NCI-H2227 (cell line): Measurements from ENCODE around the gene BTG4.

Source experiments
- DNase-seq: peaks from one replicate; lab custom pipeline; 2025; ENCODE audit not compliant: unreplicated experiment; lab: John Stamatoyannopoulos, UW

Gene BTG4

DNA sequence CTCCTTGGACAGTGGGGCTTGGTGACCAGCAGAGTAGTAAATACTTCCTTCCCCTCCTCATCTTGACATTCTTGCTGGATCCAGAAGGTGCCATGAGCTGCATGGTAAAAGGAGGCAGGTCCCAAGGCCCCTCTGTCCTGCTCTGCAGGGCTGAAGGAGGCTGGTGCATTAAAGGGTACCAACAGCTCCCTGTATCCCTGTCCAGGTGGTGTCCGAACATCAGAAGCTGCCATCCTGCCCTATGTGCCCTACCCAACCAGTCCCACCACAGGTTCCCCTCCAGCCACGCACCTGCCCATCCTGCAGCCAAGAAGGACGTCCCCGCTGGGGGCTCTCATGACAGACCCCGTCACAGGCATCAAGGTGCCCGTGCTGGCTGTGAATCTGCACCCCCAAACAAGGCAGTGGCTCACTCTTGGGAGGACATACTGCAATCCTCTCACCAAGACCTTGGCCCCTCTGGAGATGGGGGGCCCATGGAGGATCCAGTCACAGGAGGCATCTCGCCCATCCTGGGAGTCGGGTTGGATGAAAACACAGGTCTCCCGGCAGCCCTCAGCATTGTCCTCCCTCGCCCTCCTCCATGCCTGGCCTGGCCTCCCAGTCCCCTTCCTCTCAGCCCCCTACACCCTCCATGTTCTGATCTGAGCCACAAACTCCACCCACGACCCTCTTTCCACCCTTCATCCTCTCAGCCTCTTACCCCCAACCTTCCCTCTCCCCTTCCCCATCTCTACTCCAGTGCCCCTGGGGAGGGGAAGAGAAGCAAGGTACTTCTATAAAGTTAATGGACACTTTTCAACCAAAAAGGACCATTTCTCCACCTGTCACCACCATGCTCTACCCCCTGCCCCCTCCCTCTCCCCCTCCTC lies 55.1 kb downstream of the BTG4 start:
- DNase-seq, result no peak

- DNase-seq, result no peak
Measured at GRCh38 chr11:111456086-111456858, 55.9 kb downstream of the BTG4 start.

GRCh38 chr11:111455291-111456085 lies 56.7 kb downstream of the BTG4 start:
- no peak for DNase-seq

GRCh38 chr11:111454561-111455192 lies 57.5 kb downstream of the BTG4 start:
- DNase-seq, result peak; percentile 4

GRCh38 chr11:111452817-111453552 lies 59.2 kb downstream of the BTG4 start:
- DNase-seq, result no peak

DNA sequence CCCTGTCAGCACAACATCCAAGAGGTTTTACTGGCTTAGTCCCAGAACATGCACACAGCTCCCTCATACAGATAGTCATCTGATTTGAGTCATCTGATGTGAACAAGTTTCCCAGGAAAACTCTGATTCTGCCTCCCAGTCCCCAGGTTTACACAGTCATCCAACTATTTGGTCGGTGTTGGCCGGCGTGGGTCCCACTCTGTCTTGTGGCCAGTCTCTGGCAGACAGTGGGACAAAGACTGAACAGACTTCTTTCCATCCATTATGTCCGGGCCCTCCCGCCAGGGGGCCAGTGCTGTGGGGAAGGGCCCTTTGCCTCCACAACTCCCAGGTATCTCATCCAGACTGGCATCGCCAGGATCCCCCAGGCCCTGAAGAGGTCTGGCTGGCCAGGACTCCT lies 60.0 kb downstream of the BTG4 start:
- no peak for DNase-seq

- DNase-seq, result no peak
Measured at GRCh38 chr11:111450480-111451320, 61.5 kb downstream of the BTG4 start.

DNA sequence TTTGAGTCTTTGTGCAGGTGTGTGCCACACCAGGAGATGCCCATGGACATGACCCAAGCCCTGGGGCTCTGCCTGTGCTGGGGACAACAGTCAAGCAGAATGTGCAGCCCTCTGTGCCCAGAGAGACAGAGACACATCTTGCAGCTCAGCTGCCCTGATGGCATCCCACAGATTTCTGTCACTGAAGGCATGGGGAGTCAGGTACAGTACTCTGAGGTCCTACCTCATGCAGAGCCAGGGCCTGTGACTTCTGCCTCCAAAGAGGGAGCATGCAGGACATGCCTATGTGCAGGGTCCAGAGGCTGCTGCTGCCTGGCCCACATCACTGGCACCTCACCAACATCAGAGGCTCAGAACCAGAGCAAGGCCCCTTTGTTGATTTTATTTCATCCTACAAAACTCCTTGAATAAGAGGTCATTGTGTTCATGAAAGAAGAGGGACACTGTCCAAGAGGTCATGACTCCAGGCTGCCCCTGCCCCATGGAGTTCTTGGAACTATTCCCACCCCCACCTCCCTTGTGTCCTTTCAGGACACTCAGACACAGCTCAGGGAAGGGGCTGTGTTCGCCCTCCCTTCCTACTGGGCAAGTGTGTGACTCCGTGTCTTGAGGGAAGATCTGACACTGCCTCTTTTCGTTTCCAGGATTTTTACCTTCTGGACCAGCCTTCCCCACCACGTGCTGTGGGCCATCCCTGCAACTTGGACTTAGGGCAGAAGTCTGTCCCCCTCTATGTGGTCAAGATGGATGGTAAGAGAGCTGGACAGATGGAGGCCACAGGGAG lies 62.3 kb downstream of the BTG4 start:
- no peak for DNase-seq

DNA sequence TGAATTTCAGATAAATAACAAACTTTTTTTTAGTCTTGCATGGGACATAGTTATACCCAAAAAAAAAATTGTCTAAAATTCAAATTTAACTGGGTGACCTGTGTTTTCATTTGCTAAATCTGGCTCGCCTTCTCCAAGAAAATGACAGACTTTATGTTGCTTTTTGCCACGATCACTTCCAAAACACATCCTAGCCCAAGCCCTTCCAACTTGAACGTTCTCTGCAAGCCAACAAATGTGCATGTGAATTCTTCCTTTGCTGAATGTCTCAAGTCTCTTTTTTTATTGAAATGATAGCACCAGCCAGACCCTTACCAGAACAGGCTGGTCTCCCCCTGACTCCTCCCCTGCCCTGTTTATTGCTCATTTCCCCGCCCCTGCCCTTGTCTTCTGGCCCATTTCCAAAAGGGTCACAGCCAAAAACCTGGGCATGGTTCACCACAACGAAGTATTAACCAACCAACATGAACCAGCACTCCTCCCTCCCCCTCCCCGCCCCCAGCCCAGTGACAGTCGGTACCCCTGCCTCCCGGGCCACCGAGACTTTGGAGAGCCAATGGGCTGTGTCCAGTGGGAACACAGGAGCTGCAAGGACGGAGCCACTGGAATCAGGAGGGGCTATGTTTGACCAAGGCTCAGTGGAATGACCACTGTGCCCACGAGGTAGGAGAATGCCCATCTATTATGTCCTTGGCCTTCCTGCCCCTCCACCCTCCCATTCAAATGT lies 63.2 kb downstream of the BTG4 start:
- DNase-seq, result no peak

DNA sequence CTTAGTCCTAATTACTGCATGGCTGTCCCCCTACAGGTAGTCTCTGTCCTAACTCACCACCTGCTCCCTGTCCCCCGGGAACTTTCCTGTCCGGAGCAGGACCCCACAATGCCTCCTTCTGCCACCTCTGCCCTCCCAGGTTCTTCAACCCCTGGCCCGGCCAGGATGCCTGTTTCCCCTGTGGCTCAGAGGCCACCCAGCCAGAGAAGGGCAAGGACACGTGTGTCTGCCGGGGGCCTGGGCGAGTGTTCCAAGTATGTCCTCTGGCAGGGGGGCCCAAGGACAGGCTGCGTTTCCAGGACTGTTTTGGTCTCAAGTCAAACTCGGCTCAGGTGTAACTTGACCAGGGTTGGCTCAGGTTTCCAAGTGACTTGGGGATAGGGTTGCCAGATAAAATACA lies 63.8 kb downstream of the BTG4 start:
- DNase-seq, result no peak

GRCh38 chr11:111447931-111448330 lies 64.3 kb downstream of the BTG4 start:
- no peak for DNase-seq

GRCh38 chr11:111447112-111447471 lies 65.1 kb downstream of the BTG4 start:
- no peak for DNase-seq

DNA sequence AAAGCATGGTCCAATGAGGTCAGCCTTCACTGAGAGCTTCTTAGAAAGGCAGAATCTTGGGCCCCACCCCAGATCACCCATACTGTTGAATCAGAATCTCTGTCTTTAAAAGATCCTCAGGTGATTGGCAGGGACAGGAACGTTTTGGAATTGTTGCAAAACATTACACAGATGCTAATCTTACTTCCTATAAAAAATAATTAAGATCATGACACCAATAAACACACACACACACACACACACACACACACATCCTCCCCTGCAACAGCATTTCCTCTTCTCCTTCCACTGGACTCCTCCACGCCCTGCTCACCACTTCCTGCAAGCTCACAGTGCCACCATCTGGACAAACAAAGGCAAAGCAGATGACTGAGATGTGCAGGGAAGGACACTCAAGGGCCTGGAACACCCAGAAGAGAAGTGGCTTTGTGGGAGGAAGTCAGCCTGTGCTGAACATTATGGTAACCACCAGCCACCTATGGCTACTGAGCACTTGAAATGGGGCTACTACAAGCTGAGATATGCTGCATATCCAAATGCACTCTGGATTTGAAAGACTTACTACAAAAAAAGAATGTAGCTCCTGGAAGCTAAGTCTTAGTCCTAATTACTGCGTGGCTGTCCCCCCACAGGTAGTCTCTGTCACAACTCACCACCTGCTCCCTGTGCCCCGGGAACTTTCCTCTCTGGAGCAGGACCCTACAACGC lies 65.6 kb downstream of the BTG4 start:
- peak; percentile 86 for DNase-seq

DNA sequence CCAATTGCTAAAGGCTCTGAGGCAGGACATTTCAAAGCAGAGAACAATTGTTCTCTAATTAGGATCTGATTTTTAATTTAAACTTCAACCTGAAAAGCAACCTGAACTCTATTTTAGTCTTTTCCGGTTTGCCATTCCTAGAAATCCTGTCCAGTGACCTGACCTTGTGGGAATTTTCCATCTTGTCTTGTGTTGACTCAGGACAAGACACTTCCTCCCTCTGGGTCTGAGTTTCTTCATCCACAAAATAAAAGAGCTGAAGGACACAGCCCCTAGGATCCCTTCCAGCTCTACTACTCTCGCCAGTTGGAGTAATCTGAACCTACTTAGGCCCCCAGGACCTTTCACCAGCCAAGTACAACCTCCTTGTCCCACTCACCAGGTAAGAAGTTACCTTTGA lies 66.6 kb downstream of the BTG4 start:
- no peak for DNase-seq
